ENCODE results near the gene BCL2L11.
A peak's percentile ranks its signal among the peaks of the same experiment; 100 is the strongest.

Gene BCL2L11

GRCh38 chr2:111145103-111145760 lies 24.5 kb downstream of the BCL2L11 start:
- DNase-seq: no peak

GRCh38 chr2:111145951-111146350 lies 25.2 kb downstream of the BCL2L11 start:
- no peak for DNase-seq

DNA sequence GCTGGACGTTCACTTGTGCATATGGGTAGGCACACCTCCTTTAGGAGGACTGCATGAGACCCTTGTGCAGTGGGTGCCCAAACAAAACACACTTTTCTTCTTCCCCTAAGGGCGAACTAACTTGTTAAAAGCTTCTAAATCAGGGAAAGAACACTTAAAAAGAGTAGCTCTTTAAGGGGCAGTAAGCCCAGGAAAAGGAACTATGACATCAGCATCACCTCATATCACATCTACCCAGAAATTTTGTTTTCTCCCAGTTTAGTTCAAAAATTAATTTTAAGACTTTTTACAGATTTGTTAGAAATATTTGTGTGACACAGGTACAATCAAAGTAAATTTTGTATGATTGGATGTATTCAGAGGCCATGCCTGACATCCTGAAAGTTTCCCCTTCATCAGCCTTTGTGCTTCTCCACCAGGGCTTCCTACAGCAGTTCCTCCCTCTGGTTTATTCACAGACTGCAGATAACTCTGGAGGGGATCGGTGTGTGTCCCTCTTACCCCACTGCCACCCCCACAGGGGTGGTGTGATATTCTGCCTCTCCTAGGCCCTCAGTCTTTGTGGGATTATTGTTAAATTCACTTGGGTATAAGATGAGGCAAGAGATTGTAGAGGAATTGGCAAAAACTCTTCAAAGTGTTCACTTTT lies 27.6 kb downstream of the BCL2L11 start:
- DNase-seq: no peak

DNA sequence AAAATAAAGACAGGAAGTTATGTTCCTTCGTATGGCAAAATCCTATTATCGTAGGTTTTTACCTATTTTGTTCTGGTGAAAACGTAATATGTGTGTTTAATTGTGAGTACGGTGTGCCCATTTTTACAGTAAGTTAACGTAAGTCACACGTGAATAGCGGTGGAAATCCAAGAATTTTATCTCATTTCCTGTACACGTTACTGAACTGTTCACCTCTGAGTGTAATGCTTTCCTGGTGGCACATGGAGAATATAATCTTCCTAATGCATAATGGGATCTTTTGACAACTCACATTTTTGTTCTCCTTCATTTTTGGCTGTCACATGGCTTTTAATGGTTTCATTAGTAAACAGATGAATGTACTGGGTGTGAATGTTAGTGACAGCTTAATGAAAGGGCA lies 28.2 kb downstream of the BCL2L11 start:
- DNase-seq: no peak

- DNase-seq: no peak
These were observed 29.3 kb downstream of the BCL2L11 start for GRCh38 chr2:111149882-111150455.

- DNase-seq: no peak
These were observed 34.0 kb downstream of the BCL2L11 start for GRCh38 chr2:111154758-111155157.

DNA sequence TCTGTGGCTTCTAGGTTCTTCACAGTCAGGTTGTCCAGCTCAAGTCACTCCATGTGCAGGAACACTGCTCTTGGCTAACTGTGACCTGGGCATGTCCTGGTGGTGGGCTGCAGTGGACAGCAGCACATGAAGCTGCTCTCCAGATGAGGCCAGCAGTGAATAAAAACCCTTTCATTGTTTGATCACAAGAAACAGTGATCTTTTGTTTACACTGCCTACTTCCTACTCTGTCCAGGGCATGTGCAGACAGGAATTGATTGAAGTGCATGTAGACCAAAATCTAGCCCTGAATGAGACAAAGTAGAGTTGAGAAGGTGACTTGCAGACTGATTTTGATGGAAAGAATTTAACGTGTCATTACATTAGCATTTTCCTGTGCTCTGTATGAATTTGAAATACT lies 34.9 kb downstream of the BCL2L11 start:
- DNase-seq: no peak

- DNase-seq: no peak
These were observed 35.8 kb downstream of the BCL2L11 start for GRCh38 chr2:111156529-111156928.

DNA sequence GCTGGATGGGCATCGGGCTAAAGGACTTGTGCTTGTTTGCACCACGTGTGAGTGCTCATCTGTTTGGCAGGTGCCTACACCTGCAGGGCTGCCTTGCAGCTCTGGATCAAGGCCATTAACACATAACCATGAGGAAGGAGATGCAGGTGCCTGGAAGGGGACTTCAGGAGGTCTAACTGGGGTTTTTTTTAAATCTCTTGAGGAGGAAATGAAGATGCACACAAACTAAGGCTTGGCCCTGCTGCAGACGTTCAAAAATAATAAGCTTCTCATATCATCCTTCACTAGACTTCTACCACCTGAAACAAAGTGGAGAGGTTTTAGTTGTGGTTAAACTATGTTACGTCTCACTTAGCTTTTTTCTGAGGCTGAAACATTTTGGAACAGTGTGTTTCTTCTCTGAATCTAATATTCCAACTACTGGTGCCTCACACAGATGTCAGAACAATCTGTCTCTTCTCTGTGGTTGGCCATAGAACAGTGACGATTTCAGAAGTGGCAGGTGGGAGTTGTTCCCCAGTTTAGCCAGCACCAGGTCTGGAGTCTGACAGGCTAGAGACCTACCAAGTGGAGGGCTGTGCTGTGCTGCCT lies 36.5 kb downstream of the BCL2L11 start:
- no peak for DNase-seq

GRCh38 chr2:111157798-111158197 lies 37.1 kb downstream of the BCL2L11 start:
- DNase-seq: no peak

DNA sequence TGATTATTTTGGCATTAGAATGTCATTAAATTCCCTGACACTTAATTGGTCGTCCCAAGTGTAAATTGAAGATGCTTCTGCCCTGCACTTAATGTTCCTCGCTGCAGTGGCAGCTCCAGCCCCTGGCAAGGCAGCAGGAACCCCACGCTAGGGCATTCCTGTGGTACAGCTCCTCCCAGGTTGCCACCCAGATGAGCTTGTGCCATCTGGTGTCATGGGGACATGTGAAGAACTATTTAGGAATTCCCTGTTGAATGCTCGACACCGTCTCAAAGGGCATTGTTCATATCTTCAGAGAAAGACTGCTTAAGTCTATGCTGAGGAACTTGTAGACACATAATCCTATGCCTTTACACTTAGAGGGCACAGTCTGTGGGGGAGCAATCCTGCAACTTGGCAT lies 38.9 kb downstream of the BCL2L11 start:
- DNase-seq: no peak

DNA sequence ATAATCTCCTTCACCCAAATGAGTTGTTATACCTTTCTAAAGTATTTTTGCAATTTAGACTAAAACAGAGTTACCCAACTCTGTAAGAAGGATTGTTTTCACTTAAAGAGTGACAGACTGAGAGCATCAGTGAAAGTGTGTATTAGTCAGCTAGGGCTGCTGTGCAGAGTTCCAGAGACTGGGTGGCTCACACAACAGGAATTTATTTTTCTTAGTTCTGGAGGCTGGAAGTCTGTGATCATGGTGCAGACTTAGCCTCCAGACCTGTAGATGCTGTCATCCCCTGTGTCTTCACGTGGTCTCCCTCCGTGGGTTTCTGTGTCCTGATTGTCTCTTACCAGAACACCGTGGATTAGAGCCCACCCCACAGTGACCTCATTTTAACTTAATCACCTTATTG lies 40.0 kb downstream of the BCL2L11 start:
- DNase-seq: no peak

DNA sequence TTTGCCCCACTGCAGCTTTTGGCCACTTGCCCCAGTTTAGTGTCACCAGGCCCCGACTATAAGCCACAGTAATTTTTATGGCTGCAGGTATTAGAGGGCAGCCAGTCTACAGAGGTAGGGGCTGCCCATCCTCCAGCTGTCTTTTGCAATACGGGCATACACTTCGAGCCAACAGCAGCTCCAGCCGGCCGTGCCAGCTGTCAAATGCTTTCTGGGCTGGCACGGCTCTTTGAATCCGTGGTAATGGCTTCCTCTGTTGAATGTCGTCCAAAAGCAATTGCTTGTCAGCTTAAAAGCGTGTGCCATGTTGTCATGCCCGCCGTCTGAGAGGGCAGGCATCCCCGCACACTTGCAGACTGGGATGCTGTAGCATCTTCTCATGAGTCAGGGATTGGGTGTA lies 41.3 kb downstream of the BCL2L11 start:
- no peak for DNase-seq

DNA sequence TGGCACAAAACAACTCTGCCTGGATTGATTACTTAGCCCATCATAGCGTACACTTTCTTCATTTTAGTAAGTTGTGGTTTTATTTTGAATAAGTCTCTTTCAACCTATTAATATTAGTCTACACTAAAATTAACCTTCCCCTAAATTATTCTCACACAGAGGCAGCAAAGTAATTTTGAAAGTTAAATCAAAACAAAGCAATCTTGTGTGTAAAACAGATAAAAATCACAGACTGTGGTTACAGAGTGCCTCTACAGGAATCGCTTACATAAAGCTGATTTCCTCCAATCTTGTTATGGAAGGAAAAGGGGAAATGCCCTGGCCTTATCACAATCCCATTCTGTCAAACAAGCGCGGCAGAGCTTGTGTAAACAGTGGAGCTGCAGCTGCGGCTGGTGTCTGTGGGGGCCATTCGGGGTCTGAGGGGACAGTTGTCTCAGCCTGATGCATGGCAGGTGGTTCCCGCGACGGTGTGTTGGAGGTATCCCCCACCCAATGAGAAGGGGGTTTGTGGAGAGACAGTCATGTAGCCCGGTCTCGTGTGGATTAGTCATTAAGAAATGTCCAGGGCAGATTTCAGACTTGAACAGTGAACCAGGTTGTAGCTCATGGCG lies 42.1 kb downstream of the BCL2L11 start:
- peak; percentile 12 for DNase-seq

- no peak for DNase-seq
These were observed 43.4 kb downstream of the BCL2L11 start for GRCh38 chr2:111164078-111164477.

GRCh38 chr2:111165084-111165483 lies 44.4 kb downstream of the BCL2L11 start:
- DNase-seq: no peak

- DNase-seq: no peak
These were observed 45.4 kb downstream of the BCL2L11 start for GRCh38 chr2:111166115-111166514.

DNA sequence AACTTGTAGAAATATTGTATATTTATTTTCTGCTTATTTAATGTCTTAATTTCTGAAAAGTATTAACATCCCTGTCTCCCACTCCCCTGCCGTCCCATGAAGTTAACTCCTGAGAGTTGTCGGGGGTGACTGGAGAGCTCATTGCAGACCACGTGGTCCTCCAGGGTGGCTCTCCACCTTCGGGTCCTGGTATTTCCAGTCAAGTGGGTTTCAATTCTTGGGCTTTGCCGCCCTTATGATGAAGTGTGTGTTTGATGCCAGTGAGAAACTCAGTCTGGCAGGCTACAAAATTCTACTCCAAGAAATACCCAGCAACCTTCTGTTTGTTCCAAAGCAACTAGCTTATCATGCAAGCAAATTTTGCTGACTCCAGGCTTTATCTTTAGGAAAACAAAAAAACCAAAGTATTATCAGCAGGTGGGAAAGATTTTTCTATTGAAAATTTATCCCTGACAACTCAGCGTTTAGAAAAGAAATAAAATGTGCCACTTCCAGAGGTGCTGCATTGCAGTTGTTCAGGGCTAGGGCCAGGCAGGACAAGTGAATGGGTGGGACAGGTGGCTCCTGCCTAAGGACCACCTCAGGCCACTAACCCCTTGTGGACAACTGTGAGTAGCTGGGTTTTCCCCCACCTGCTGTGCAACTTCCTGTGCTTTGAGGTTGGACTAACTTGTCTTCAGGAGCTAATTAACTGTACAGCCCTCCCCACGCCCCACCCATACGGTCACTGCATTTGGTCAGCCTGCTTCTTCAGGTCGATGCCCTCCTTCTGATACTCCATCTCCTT lies 46.6 kb downstream of the BCL2L11 start:
- DNase-seq: no peak

- DNase-seq: no peak
These were observed 47.1 kb downstream of the BCL2L11 start for GRCh38 chr2:111167863-111168162.

GRCh38 chr2:111168528-111169239 lies 48.0 kb downstream of the BCL2L11 start:
- DNase-seq: peak; percentile 83

- peak; percentile 10 for DNase-seq
These were observed 48.6 kb downstream of the BCL2L11 start for GRCh38 chr2:111169268-111169667.

GRCh38 chr2:111169924-111170323 lies 49.2 kb downstream of the BCL2L11 start:
- DNase-seq: no peak

Data from stimulated activated CD4-positive, alpha-beta T cell treated with anti-CD3 and anti-CD28 coated beads, Interleukin-4, amount 100 ng/mL, for 24 hours (primary cell).